ENCODE data around the gene HGS. TPM values are rescaled to one million over a fixed set of nuclear protein-coding genes. Genes with fewer than 3 reads are reported as not detected.

Gene HGS
- total RNA-seq, 1 experiment from 2014 or later, result 155 TPM

- in situ Hi-C loops (cut with HindIII; ENCODE audit: low pct_unique_long_range_greater_than_20kb, low sequenced_read_pairs), result no loop called here
These were observed 28.1 kb downstream of the HGS start, which contains the start of gene SLC25A10 for GRCh38 chr17:81711814-81712467. Gene SLC25A10, plus strand, starts transcription at chr17:81712284. Its CDS starts 143 bp downstream, at chr17:81712427.

GRCh38 chr17:81712468-81713003 is 28.7 kb downstream of the HGS start:
- DNase-seq (ENCODE audit: low read depth, low spot score), result no peak
- in situ Hi-C loops (cut with HindIII; ENCODE audit: low pct_unique_long_range_greater_than_20kb, low sequenced_read_pairs), result no loop called here

More at GRCh38 chr17:81711814-81712467, 28.1 kb downstream of the HGS start, which contains the start of gene SLC25A10:
- DNase-seq (ENCODE audit: low read depth, low spot score), result peak; percentile 84

GRCh38 chr17:81713004-81713555 is 29.3 kb downstream of the HGS start:
- in situ Hi-C loops (cut with HindIII; ENCODE audit: low pct_unique_long_range_greater_than_20kb, low sequenced_read_pairs), result no loop called here
- peak; percentile 95 for DNase-seq (ENCODE audit: low read depth, low spot score)

DNA sequence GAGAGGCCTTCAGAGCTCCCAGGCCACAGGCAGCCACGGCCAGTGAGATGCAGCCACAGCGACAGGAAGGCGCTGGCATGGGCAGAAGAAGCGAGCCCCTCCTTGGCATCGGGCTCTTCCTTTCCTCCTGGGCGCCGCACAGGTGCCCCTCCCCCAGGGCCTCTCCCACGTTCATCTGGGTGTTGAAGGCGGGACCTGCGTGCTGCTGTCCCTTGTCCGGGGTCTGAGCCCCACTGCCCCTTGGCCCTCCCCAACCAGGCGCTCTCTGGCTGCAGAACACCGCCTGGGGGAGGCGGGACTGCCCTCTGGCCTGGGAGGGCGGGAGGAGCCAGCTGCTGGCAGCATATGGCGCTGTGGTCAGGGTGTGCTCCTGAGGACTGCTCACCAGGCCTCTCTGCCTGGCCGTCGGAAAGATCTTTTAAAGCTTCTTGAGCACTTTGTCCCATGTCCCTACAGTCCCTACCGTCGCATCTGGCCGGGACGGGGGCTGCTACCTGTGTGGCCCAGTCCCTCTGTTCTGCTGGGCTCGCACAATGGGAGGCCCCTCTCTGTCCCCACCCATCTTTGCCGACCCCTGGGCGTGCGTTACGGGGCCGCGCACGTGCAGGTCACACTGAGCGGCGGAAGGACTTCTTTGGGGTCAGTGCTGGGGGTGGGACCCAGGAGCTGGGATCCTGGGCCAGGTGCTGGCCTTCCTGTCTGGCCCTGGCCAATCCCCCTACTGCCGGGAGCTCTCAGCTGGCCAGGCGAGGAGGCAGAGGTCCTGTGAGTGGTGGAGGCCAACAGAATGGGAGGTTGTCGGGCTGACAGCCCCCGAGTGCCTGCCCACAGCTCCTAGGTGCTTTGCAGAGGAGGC is 30.0 kb downstream of the HGS start:
- in situ Hi-C loops (cut with HindIII; ENCODE audit: low pct_unique_long_range_greater_than_20kb, low sequenced_read_pairs), result no loop called here

DNA sequence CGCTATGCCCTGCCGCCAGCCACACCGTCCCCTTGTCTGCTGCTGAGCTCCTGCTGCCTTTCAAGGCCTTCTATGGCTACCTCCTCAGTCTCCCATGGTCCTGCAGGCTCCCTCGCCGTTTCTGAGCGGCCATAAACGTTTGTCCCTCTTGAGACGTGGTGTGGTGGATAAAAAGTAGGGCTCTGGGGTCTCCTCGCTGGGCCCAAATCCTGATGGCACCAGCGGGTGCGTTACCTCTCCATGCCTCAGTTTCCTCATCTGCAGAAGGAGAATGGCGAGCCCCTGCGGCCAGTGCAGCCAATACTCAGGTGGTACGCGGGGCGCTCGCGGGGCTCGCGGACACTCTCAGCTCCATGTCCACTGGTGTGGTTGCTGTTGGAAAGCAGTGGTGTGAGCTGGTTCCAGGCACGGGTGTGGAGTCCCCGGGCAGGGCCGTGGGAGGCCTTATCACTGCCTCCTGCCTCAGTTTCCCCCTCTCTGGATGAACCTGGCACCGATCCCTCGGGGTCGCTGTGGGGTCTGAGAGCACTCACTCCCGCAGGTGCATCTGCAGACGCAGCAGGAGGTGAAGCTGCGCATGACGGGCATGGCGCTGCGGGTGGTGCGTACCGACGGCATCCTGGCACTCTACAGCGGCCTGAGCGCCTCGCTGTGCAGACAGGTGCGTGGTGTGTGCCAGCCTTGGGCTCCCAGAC is 30.7 kb downstream of the HGS start:
- DNase-seq (ENCODE audit: low read depth, low spot score), result no peak
- in situ Hi-C loops (cut with HindIII; ENCODE audit: low pct_unique_long_range_greater_than_20kb, low sequenced_read_pairs), result no loop called here

More for the DNA sequence above, 30.0 kb downstream of the HGS start:
- DNase-seq (ENCODE audit: low read depth, low spot score), result no peak

- DNase-seq (ENCODE audit: low read depth, low spot score), result no peak
- in situ Hi-C loops (cut with HindIII; ENCODE audit: low pct_unique_long_range_greater_than_20kb, low sequenced_read_pairs), result no loop called here
These were observed 31.5 kb downstream of the HGS start for GRCh38 chr17:81715107-81715871.

DNA sequence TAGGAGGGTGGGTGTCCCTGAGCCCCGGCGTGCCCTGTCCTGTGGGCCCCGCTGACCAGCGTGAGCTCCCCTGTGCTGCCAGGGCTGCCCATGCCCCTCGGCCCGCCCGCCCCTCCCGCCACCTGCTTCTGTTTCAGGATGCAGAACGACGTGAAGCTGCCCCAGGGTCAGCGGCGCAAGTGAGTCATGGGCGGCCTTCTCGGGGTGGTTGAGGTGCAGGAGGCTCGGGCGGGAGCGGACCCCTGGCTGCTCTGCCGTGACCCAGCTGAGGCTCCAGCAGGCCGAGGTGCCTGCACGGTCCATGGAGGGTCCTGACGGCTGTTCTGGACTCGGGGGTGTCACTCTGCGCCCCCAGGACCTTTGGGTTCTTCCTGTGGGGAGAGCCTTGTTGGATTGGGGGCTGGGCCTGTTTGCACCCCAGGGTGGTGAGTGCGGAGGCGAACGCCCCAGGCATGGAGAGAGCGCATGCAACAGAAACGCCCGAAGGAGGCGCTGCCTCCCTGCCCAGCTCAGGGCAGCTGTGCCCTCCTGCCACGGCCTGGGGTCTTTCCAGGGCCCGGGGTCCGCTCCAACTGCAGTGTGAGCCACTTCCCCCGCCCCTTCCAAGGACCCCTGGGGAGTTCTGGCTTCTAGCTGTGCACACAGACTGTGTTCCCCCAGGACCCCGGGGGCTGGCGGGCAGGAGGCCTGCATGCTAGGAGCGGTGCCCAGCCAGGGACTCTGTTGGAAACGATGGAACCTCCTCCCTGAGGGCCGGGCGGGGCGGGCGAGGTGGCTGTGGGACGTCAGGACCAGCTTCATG is 32.3 kb downstream of the HGS start:
- DNase-seq (ENCODE audit: low read depth, low spot score), result no peak
- in situ Hi-C loops (cut with HindIII; ENCODE audit: low pct_unique_long_range_greater_than_20kb, low sequenced_read_pairs), result no loop called here

DNA sequence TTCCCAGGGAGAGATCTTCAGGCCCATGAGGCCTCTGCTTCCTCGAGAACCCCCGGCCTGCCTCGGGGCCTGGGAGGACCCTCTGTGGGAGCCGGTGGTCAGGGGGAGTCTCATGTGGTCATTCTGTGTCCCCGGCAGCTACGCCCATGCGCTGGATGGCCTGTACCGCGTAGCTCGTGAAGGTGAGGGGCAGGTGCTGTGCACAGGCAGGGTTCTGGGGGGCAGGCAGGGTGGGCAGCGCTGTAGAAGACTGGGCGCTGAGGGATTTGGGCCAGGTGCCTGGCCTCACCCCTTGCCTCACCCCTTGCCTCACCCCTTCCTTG is 32.8 kb downstream of the HGS start:
- no peak for DNase-seq (ENCODE audit: low read depth, low spot score)
- in situ Hi-C loops (cut with HindIII; ENCODE audit: low pct_unique_long_range_greater_than_20kb, low sequenced_read_pairs), result no loop called here

DNA sequence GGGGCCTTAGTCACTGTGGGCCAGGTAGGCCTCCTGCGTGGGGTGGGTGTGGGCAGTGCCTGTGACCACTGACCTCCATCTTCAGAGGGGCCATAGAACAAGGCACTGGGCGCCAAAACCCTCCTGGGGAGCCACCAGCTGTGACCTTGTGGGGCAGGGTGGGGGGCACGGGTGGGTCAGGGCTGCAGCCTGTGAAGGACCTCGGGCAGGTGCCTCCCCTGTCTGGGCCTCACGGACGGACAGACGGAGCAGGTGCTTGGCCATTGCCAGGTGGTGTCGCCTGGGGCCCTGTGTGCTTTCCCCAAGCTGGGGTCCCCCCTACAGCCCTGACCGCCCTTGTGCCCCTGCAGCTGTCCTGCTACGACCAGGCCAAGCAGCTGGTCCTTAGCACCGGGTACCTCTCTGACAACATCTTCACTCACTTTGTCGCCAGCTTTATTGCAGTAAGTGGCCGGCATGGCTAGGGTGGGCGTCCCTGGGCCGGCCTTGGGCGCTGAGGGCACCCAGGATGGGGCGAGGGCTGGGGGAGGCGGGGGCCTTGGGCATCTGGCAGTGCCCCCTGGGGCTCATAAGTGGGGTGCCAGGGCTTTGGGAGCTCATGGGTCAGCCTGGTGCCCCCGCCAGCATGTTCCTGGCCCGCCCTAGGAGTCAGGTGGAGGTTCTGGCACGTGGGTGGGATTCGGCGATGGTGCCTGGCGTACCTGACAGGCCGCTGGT is 33.4 kb downstream of the HGS start:
- in situ Hi-C loops (cut with HindIII; ENCODE audit: low pct_unique_long_range_greater_than_20kb, low sequenced_read_pairs), result no loop called here

GRCh38 chr17:81717766-81718089 is 33.9 kb downstream of the HGS start:
- no peak for DNase-seq (ENCODE audit: low read depth, low spot score)
- in situ Hi-C loops (cut with HindIII; ENCODE audit: low pct_unique_long_range_greater_than_20kb, low sequenced_read_pairs), result no loop called here

More for the DNA sequence above, 33.4 kb downstream of the HGS start:
- no peak for DNase-seq (ENCODE audit: low read depth, low spot score)

GRCh38 chr17:81719410-81720266 is 35.8 kb downstream of the HGS start:
- DNase-seq (ENCODE audit: low read depth, low spot score), result no peak
- in situ Hi-C loops (cut with HindIII; ENCODE audit: low pct_unique_long_range_greater_than_20kb, low sequenced_read_pairs), result no loop called here

DNA sequence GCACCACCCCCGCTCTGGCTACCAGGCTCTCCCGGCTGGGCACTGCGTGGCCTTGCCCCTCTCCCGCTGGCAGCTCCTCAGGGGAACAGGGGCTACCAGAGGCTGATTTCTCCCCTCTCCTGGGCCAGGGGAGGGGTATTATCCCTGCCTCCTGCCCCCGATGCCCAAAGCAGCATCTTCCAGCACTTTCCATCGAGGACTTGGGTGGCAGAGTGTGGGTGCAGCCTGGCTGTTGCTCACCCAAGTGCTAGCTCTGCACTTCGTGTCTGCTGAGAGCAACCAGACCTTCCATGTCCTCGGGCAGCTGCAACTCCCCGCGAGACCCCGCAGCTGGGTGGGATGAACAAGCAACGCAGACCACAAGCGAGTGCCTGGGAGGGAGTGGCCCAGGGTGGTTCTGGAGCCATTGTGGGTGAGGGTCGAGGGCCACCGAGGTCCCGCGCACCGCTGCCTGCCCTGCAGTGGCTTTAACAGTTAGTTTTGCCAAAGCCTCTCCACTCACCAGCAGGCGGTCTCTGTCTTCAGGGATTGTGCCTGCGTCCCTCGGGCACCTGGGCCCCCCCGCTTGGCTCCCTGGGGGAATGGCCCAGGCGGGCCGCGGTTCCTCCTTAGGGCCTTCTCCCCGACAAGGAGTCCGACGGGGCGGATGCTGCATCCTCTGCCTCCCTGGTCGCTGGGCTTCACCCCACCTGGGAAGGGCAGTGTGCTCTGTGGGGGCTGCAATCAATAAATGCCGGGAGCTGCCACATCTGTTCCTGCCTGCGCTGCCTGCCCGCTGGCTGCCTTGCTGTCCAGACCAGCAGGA is 36.7 kb downstream of the HGS start:
- in situ Hi-C loops (cut with HindIII; ENCODE audit: low pct_unique_long_range_greater_than_20kb, low sequenced_read_pairs), result no loop called here

GRCh38 chr17:81722184-81723120 is 38.6 kb downstream of the HGS start:
- no peak for DNase-seq (ENCODE audit: low read depth, low spot score)
- in situ Hi-C loops (cut with HindIII; ENCODE audit: low pct_unique_long_range_greater_than_20kb, low sequenced_read_pairs), result no loop called here

More for the DNA sequence above, 36.7 kb downstream of the HGS start:
- DNase-seq (ENCODE audit: low read depth, low spot score), result no peak

All from SK-MEL-5 (cell line).